OCI-LY3 (cell line): Measurements from ENCODE around the gene DNAI1.

Experiments used
- EZH2phosphoT487 ChIP-seq: fragments of 200-600 bp; shearing (Covaris generic); IDR thresholded peaks from 2 replicates; pipeline ENCODE4 v1.6.1; 2018; ENCODE audit warnings: antibody characterized with exemption, mixed run types, low read depth
- TF ChIP-seq, protein P1 (sequence below): fragments of 200-600, 300-600 bp; sonication (generic); IDR thresholded peaks from 2 replicates; pipeline ENCODE4 v1.5.1; 2014; ENCODE audit warnings: antibody characterized with exemption, low read length, low read depth

DNA sequence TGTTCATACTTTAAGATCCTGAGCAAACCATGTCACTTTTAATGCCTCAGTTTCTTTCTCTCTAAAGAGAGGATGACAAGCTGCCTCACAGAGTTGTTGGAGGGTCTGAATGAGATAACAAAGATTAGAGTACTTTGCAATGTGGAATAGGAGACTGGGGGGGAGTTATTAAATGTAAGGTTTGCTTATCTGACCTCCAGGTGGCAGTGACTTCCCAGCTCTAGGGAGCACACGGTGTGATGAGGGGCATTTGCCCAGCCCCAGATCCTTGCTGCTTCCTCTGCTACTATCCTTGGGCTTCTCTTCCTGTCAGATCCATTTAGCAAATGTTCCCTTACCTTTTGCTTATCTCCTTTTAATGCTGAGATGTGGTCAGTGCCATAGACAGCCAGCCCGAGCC is 33.4 kb downstream of the DNAI1 start:
- TF ChIP-seq, protein P1, sequence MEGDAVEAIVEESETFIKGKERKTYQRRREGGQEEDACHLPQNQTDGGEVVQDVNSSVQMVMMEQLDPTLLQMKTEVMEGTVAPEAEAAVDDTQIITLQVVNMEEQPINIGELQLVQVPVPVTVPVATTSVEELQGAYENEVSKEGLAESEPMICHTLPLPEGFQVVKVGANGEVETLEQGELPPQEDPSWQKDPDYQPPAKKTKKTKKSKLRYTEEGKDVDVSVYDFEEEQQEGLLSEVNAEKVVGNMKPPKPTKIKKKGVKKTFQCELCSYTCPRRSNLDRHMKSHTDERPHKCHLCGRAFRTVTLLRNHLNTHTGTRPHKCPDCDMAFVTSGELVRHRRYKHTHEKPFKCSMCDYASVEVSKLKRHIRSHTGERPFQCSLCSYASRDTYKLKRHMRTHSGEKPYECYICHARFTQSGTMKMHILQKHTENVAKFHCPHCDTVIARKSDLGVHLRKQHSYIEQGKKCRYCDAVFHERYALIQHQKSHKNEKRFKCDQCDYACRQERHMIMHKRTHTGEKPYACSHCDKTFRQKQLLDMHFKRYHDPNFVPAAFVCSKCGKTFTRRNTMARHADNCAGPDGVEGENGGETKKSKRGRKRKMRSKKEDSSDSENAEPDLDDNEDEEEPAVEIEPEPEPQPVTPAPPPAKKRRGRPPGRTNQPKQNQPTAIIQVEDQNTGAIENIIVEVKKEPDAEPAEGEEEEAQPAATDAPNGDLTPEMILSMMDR, result peak; percentile 20; the same call in 1 of the 2 replicates
- no peak for TF ChIP-seq EZH2phosphoT487
